IMR-90 (cell line): Measurements from ENCODE around the gene CTNNBIP1. TPM values are rescaled to one million over a fixed set of nuclear protein-coding genes. Genes with fewer than 3 reads are reported as not detected.

Source experiments
- ATAC-seq: fragments of 200-7000 bp; cut with Tn5 transposase; 2 replicates; pipeline ENCODE4 v1.9.1; 2020; ENCODE audit warnings: low read depth, mild to moderate bottlenecking, moderate library complexity
- BruUV-seq: library from RNA; stranded (reverse); fragments of 400-500 nt; replicated peaks from 2 replicates; lab custom pipeline; 2021; lab: Mats Ljungman, UMichigan
- CTCF ChIA-PET: fragments of 300-600 bp; formaldehyde crosslinking; extraction: SDS; loops from one replicate; lab custom pipeline; 2021; ENCODE audit warnings: antibody characterized with exemption; lab: Yijun Ruan, JAX
- POLR2A ChIA-PET: fragments of 300-600 bp; sonication (Branson Sonifier 250); formaldehyde crosslinking; loops from one replicate; lab custom pipeline; 2022; ENCODE audit warnings: antibody characterized with exemption; ENCODE audit not compliant: unreplicated experiment; lab: Charles Lee
- DNase-seq: peaks from one replicate; pipeline ENCODE4 v3.0.0; 2013
- H2AFZ ChIP-seq: replicated peaks from 2 replicates; pipeline ENCODE3; 2013; ENCODE audit warnings: low read length, mild to moderate bottlenecking; ENCODE audit not compliant: poor library complexity
- H2AK5ac ChIP-seq: 2 replicates; pipeline ENCODE4 v1.6.1; 2013; ENCODE audit warnings: low read depth, low read length, inconsistent platforms
- H2AK9ac ChIP-seq: replicated peaks from 2 replicates; pipeline ENCODE3; 2013; ENCODE audit warnings: mild to moderate bottlenecking, low read depth, low read length, moderate library complexity; ENCODE audit not compliant: poor library complexity
- H2BK120ac ChIP-seq: 2 replicates; pipeline ENCODE4 v1.6.1; 2013; ENCODE audit warnings: low read depth, low read length, inconsistent platforms
- H2BK15ac ChIP-seq: 3 replicates; pipeline ENCODE4 v1.6.1; 2013; ENCODE audit warnings: low read depth, low read length, inconsistent platforms
- H2BK20ac ChIP-seq: 2 replicates; pipeline ENCODE4 v1.6.1; 2013; ENCODE audit warnings: low read depth, mild to moderate bottlenecking, inconsistent platforms, low read length, moderate library complexity
- H2BK5ac ChIP-seq: 2 replicates; pipeline ENCODE4 v1.6.1; 2013; ENCODE audit warnings: mild to moderate bottlenecking, low read depth, low read length, inconsistent platforms; ENCODE audit not compliant: poor library complexity, severe bottlenecking
- H3K14ac ChIP-seq: replicated peaks from 2 replicates; pipeline ENCODE4 v1.6.1; 2013; ENCODE audit warnings: low read depth, low read length, inconsistent platforms
- H3K18ac ChIP-seq: 2 replicates; pipeline ENCODE4 v1.6.1; 2013; ENCODE audit warnings: low read depth, low read length, control low read depth
- H3K23ac ChIP-seq: 2 replicates; pipeline ENCODE4 v1.6.1; 2013; ENCODE audit warnings: low read depth, low read length, inconsistent platforms
- H3K27ac ChIP-seq: 2 replicates; pipeline ENCODE4 v1.5.1; 2013; ENCODE audit warnings: mild to moderate bottlenecking, control low read depth, low read length; ENCODE audit not compliant: insufficient read depth
- H3K27me3 ChIP-seq: 2 replicates; pipeline ENCODE4 v1.6.1; 2013; ENCODE audit warnings: low read length; ENCODE audit not compliant: control insufficient read depth, insufficient read depth
- H3K36me3 ChIP-seq: 2 replicates; pipeline ENCODE4 v1.6.1; 2013; ENCODE audit warnings: low read length, mixed read lengths; ENCODE audit not compliant: control insufficient read depth, insufficient read depth
- H3K4ac ChIP-seq: 2 replicates; pipeline ENCODE4 v1.6.1; 2013; ENCODE audit warnings: low read depth, low read length, inconsistent platforms
- H3K4me1 ChIP-seq: 2 replicates; pipeline ENCODE4 v1.6.1; 2013; ENCODE audit warnings: low read length, mixed read lengths; ENCODE audit not compliant: control insufficient read depth, insufficient read depth
- H3K4me2 ChIP-seq: 2 replicates; pipeline ENCODE4 v1.6.1; 2013; ENCODE audit warnings: low read depth, mild to moderate bottlenecking, control low read depth, low read length, moderate library complexity
- H3K4me3 ChIP-seq: 2 replicates; pipeline ENCODE4 v1.5.1; 2013; ENCODE audit warnings: low read depth, mild to moderate bottlenecking, control low read depth, low read length, moderate library complexity; ENCODE audit not compliant: insufficient read depth
- H3K56ac ChIP-seq: 2 replicates; pipeline ENCODE4 v1.6.1; 2013; ENCODE audit warnings: low read length, inconsistent platforms; ENCODE audit not compliant: insufficient read depth; ENCODE audit errors: extremely low read depth
- H3K79me1 ChIP-seq, 2 experiments: 2 replicates each; pipeline ENCODE4 v1.6.1; 2013; ENCODE audit warnings: low read length in 2 of 2, inconsistent platforms in 1 of 2, low read depth in 1 of 2
- H3K9ac ChIP-seq: 2 replicates; pipeline ENCODE4 v1.6.1; 2013; ENCODE audit warnings: low read depth, low read length, control low read depth
- H3K9me1 ChIP-seq: 2 replicates; pipeline ENCODE4 v1.6.1; 2013; ENCODE audit warnings: low read length, inconsistent platforms; ENCODE audit not compliant: insufficient read depth
- H3K9me3 ChIP-seq: 2 replicates; pipeline ENCODE4 v1.6.1; 2013; ENCODE audit warnings: low read length; ENCODE audit not compliant: control insufficient read depth, insufficient read depth
- H4K20me1 ChIP-seq: 2 replicates; pipeline ENCODE4 v1.6.1; 2013; ENCODE audit warnings: low read length, inconsistent platforms; ENCODE audit not compliant: insufficient read depth
- H4K5ac ChIP-seq: 2 replicates; pipeline ENCODE4 v1.6.1; 2013; ENCODE audit warnings: mild to moderate bottlenecking, low read depth, low read length, control low read depth
- H4K8ac ChIP-seq, 2 experiments: 2 replicates each; pipeline ENCODE4 v1.6.1; 2013; ENCODE audit warnings: low read depth in 2 of 2, low read length in 2 of 2, control low read depth in 1 of 2, inconsistent platforms in 1 of 2
- H4K91ac ChIP-seq: 2 replicates; pipeline ENCODE4 v1.6.1; 2013; ENCODE audit warnings: low read depth, low read length, inconsistent platforms; ENCODE audit not compliant: insufficient read depth
- ELK1 ChIP-seq: fragments of 150-350 bp; IDR thresholded peaks from 2 replicates; pipeline ENCODE4 v1.6.1; 2016; ENCODE audit warnings: low read depth, mild to moderate bottlenecking, low read length, moderate library complexity, borderline replicate concordance
- FOS ChIP-seq: fragments of 150-350 bp; IDR thresholded peaks from 2 replicates; pipeline ENCODE4 v1.6.1; 2016; ENCODE audit warnings: low read depth, low read length
- MAFK ChIP-seq: IDR thresholded peaks from 2 replicates; pipeline ENCODE4 v1.6.1; 2012; ENCODE audit warnings: low read depth, low read length, improper control_type of control experiment
- MXI1 ChIP-seq: IDR thresholded peaks from 2 replicates; pipeline ENCODE4 v1.6.1; 2012; ENCODE audit warnings: low read depth, mild to moderate bottlenecking, low read length, moderate library complexity, borderline replicate concordance
- NFE2L2 ChIP-seq: fragments of 150-350 bp; IDR thresholded peaks from 2 replicates; pipeline ENCODE4 v1.6.1; 2016; ENCODE audit warnings: low read depth, mild to moderate bottlenecking, low read length
- RCOR1 ChIP-seq: IDR thresholded peaks from 2 replicates; pipeline ENCODE4 v1.6.1; 2012; ENCODE audit warnings: mild to moderate bottlenecking, low read length, improper control_type of control experiment; ENCODE audit not compliant: insufficient replicate concordance
- WGBS, 2 experiments: methylation state at CpG; one replicate each; pipeline versions ENCODE4 v1.1.5 to v1.1.7; 2013; ENCODE audit warnings: missing lambda C conversion rate in 2 of 2; ENCODE audit not compliant: insufficient read length in 1 of 2; ENCODE audit errors: extremely low coverage in 2 of 2; 5-methylcytosine and 5-hydroxymethylcytosine counted together
- dilution Hi-C: fragments of 300-500 bp; cut with HindIII; formaldehyde crosslinking; loops from one replicate; pipeline ENCODE4 v1.14.3; 2018; ENCODE audit warnings: low sequenced_read_pairs; ENCODE audit not compliant: unreplicated experiment
- in situ Hi-C: fragments of 300-500 bp; cut with MboI; formaldehyde crosslinking; loops from 3 replicates; pipeline ENCODE4 v1.14.3; 2019; ENCODE audit warnings: low sequenced_read_pairs, inconsistent platforms, mixed read lengths
- intact Hi-C: fragments of 100-400 bp; cut with micrococcal nuclease; formaldehyde crosslinking; loops from 2 replicates; pipeline ENCODE4 v1.10.0; 2022
- polyA plus RNA-seq, 3 experiments: library from polyadenylated mRNA; depleted of rRNA; stranded (reverse); fragments of >200 nt; gene quantifications; 2 replicates each; pipeline ENCODE4 v1.2.3, GENCODE V29; 2012; ENCODE audit warnings: low replicate concordance in 1 of 3
- total RNA-seq: library from RNA; depleted of rRNA; stranded (reverse); fragments of >200 nt; gene quantifications from 2 replicates; pipeline ENCODE4 v1.2.3, GENCODE V29; 2012
- TF ChIP-seq, protein P1 (sequence below): conservative IDR thresholded peaks from 2 replicates; pipeline ENCODE4 v1.5.1; 2012; ENCODE audit warnings: mild to moderate bottlenecking, low read depth, low read length, improper control_type of control experiment

CTNNBIP1 gene
- total and polyA plus RNA-seq, 2 of the 4 experiments (the other 2 are of a cell fraction), result 24.7 to 28.5 TPM

DNA sequence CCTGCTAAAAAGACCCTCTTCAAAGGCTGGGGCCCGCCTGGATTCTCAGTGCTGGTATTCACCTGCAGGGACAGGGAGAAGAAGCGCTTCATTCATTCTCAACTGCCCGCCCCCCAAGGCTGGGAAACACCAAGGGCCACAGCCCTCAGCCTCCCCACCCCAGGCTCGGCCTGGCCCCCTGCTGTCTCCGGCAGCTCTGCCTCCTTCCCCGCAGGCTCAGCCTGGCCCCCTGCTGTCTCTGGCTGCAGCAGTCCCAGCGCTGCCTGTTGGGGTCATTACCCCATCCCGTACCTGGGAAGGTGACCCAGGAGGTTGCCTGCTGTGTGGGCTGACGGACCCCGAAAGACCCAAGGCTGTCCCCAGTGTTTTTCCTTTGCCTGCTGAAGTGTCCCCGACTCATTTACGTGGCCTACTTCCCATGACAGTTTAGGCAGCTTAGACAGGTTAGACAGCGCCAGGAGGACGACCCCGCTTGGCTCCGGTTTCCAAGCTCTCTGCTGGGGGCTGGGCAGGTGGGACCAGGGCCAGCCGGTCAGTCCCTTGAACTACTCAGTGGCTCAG is 63.4 kb downstream of the CTNNBIP1 start:
- H2BK20ac ChIP-seq, result no peak overlapping the region
- ChIA-PET POLR2A (no interaction called here), CTCF (no interaction called here)
- H3K4me1 ChIP-seq, result peaks cover 2% of the 10 kb centered on the region; the same call in 1 of the 2 replicates
- no peak overlapping the region for H3K56ac ChIP-seq
- H4K91ac ChIP-seq, result no peak overlapping the region
- H2BK15ac ChIP-seq, result no peak overlapping the region
- no peak overlapping the region for H3K23ac ChIP-seq
- no peak overlapping the region for H3K14ac ChIP-seq
- no TSS peak for BruUV-seq
- no peaks in the 10 kb centered on the region for H4K20me1 ChIP-seq
- no peak overlapping the region for H3K4ac ChIP-seq
- H3K27ac ChIP-seq, result no peak overlapping the region
- H2BK120ac ChIP-seq, result no peak overlapping the region
- intact Hi-C loops (no loop called here), in situ Hi-C loops (no loop called here), dilution Hi-C loops (no loop called here)
- no peaks in the 10 kb centered on the region for H3K9me1 ChIP-seq
- H3K36me3 ChIP-seq, result no peaks in the 10 kb centered on the region
- H3K79me1 ChIP-seq, result no peaks in the 10 kb centered on the region
- no peaks in the 10 kb centered on the region for H3K9me3 ChIP-seq
- TF ChIP-seq ELK1 (no peak), MAFK (no peak), MXI1 (no peak), RCOR1 (no peak), NFE2L2 (no peak), FOS (no peak)
- TF ChIP-seq, protein P1, sequence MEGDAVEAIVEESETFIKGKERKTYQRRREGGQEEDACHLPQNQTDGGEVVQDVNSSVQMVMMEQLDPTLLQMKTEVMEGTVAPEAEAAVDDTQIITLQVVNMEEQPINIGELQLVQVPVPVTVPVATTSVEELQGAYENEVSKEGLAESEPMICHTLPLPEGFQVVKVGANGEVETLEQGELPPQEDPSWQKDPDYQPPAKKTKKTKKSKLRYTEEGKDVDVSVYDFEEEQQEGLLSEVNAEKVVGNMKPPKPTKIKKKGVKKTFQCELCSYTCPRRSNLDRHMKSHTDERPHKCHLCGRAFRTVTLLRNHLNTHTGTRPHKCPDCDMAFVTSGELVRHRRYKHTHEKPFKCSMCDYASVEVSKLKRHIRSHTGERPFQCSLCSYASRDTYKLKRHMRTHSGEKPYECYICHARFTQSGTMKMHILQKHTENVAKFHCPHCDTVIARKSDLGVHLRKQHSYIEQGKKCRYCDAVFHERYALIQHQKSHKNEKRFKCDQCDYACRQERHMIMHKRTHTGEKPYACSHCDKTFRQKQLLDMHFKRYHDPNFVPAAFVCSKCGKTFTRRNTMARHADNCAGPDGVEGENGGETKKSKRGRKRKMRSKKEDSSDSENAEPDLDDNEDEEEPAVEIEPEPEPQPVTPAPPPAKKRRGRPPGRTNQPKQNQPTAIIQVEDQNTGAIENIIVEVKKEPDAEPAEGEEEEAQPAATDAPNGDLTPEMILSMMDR, result no peak
- no peak overlapping the region for H3K4me2 ChIP-seq
- no peak overlapping the region for H2AFZ ChIP-seq
- no peak overlapping the region for H4K8ac ChIP-seq
- peak overlapping the region; percentile 9 for H2AK9ac ChIP-seq
- H3K18ac ChIP-seq, result no peak overlapping the region
- H2AK5ac ChIP-seq, result no peak overlapping the region
- no peaks in the 10 kb centered on the region for H3K27me3 ChIP-seq
- no peak overlapping the region for H4K5ac ChIP-seq
- H3K4me3 ChIP-seq, result no peak overlapping the region
- 55% methylated on average over 7 of the region's 17 CpGs; no CpG with 5 or more reads in 1 of the 2 experiments for WGBS, 2 experiments
- no peak for ATAC-seq
- no peak overlapping the region for H3K9ac ChIP-seq
- no peak overlapping the region for H2BK5ac ChIP-seq
- no peak for DNase-seq
